GM13977 (cell line): ENCODE results near the gene SLIT3.

Source experiments
- DNase-seq: peaks from one replicate; pipeline ENCODE4 v3.0.0; 2012; ENCODE audit warnings: low spot score
- CTCF ChIP-seq: IDR thresholded peaks from 2 replicates; pipeline ENCODE4 v1.5.1; 2012; ENCODE audit warnings: mild to moderate bottlenecking, control low read depth; ENCODE audit not compliant: insufficient read depth; ENCODE audit errors: extremely low read depth, missing control alignments
- in situ Hi-C: fragments of 300-500 bp; cut with MboI; formaldehyde crosslinking; loops from one replicate; pipeline ENCODE4 v1.12.0; 2022; ENCODE audit warnings: low sequenced_read_pairs, low pct_unique_long_range_greater_than_20kb, mixed read lengths, inconsistent platforms; ENCODE audit not compliant: unreplicated experiment

Gene SLIT3

GRCh38 chr5:168897387-168898122, 403.4 kb downstream of the SLIT3 start:
- in situ Hi-C loops: no loop called here
- no peak for TF ChIP-seq CTCF
- DNase-seq: no peak

- in situ Hi-C loops: no loop called here
- no peak for DNase-seq
- TF ChIP-seq CTCF: no peak
Measured at GRCh38 chr5:168895295-168896071, 405.5 kb downstream of the SLIT3 start.

GRCh38 chr5:168893283-168893682, 407.7 kb downstream of the SLIT3 start:
- no peak for TF ChIP-seq CTCF
- DNase-seq: no peak
- in situ Hi-C loops: no loop called here

GRCh38 chr5:168892618-168893186, 408.2 kb downstream of the SLIT3 start:
- no peak for TF ChIP-seq CTCF
- DNase-seq: no peak
- in situ Hi-C loops: no loop called here

GRCh38 chr5:168890816-168891812, 409.8 kb downstream of the SLIT3 start:
- DNase-seq: no peak
- no peak for TF ChIP-seq CTCF
- in situ Hi-C loops: no loop called here

GRCh38 chr5:168889039-168889438, 411.9 kb downstream of the SLIT3 start:
- in situ Hi-C loops: no loop called here
- no peak for DNase-seq
- TF ChIP-seq CTCF: no peak
